ENCODE measurements around the gene ACAD10. TPM values are rescaled to one million over a fixed set of nuclear protein-coding genes. Genes with fewer than 3 reads are reported as not detected.

Gene ACAD10
- total RNA-seq, 1 donor from 2014 or later = 49.9 TPM

DNA sequence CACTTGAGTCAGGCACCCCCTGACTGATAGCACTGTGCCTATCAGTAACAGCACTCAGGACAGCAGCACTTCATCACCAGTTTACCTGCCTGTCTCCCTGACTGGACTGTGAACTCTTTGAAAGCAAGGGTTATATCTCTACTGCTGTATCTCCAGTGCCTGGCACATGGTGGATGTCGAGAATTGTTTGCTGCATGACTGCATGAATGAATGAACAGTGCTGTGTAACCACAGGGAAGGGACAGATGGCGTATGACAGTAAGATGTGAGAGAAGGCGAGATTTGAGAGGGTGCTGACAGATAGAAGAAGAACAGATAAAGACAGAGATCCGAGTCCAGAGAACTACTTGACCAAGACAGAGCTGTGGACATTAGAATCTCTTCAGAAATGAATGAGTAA, 29.8 kb upstream of the ACAD10 start:
- Mint-ChIP-seq H3K27ac (no peak overlapping the region), H3K27me3 (no peaks in the 10 kb centered on the region), H3K9me3 (no peaks in the 10 kb centered on the region), H3K36me3 (peaks cover 20% of the 10 kb centered on the region), H3K4me1 (ENCODE audit: unreplicated experiment) (no peaks in the 10 kb centered on the region), H3K4me3 (no peak overlapping the region)
- TF ChIP-seq, protein P1, sequence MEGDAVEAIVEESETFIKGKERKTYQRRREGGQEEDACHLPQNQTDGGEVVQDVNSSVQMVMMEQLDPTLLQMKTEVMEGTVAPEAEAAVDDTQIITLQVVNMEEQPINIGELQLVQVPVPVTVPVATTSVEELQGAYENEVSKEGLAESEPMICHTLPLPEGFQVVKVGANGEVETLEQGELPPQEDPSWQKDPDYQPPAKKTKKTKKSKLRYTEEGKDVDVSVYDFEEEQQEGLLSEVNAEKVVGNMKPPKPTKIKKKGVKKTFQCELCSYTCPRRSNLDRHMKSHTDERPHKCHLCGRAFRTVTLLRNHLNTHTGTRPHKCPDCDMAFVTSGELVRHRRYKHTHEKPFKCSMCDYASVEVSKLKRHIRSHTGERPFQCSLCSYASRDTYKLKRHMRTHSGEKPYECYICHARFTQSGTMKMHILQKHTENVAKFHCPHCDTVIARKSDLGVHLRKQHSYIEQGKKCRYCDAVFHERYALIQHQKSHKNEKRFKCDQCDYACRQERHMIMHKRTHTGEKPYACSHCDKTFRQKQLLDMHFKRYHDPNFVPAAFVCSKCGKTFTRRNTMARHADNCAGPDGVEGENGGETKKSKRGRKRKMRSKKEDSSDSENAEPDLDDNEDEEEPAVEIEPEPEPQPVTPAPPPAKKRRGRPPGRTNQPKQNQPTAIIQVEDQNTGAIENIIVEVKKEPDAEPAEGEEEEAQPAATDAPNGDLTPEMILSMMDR (conservative IDR thresholded peaks at IDR 0.05) = no peak
- DNase-seq (ENCODE audit: extremely low spot score, unreplicated experiment) = no peak

DNA sequence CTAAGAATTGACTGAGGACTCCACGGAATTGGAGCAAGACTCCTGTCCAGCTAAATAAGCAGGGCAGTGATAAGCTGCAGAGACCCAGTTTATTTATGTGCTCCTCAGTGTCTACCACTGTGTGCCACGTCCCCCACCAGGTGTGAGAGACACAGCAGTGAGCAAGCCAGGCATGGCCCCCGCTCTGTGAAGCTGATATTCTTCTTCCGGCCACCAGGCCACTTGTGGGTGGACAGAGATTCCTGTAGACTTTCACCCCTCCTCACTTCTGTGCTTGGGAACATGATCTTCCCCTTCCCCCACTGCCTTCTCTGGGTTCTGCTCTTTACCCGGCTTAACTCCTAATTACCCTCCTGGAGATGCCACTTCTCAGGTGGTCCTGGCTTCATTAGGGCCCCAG, 21.4 kb upstream of the ACAD10 start:
- H3K36me3 Mint-ChIP-seq = peaks cover 17% of the 10 kb centered on the region
- no peaks in the 10 kb centered on the region for H3K4me1 Mint-ChIP-seq (ENCODE audit: unreplicated experiment)
- TF ChIP-seq, protein P1 (conservative IDR thresholded peaks at IDR 0.05) = no peak
- no peaks in the 10 kb centered on the region for H3K27me3 Mint-ChIP-seq
- no peaks in the 10 kb centered on the region for H3K9me3 Mint-ChIP-seq
- H3K4me3 Mint-ChIP-seq = no peak overlapping the region
- no peak overlapping the region for H3K27ac Mint-ChIP-seq
- DNase-seq (ENCODE audit: extremely low spot score, unreplicated experiment) = no peak

DNA sequence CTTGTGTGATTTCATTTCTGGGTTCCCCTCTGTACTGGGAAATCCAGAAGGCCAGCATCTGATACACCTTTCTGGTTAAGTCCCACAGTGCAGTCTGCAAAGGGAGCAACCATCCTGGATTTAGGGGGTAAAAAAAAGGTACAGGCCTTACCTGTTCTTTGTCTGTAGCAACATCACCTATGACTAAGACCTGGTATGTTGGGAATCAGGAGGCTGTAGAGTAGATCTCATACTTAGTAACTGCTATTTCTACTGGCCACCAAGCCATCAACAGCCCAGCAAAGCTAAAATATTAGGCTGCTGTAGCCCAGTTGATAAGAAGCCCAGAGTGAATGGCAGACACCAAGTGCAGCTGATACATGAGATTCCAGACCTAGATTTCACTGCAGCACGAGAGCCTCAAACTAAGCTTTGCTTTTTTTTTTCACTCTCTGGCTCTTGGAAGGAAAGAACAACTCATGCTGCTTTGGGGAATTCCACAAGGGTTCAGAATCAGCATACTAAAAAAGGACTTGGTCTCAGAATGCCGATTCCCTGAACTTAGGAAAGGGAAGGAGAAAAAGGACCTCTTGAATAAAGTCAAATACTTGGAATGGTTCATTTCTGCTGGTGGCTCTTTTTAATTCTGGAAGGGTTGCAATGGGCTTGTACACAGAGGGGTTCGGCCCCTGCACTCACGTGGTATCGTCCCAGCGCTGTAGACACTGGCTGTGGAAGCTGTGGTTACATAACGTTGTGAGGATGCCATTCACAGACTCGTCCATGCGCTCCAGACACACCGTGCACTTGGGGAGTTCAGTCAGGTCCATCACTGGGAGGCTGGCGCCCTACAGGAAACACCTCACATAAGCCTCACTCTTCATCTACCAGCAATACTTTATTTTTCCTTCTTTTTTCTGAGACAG, 20.6 kb upstream of the ACAD10 start:
- no peak overlapping the region for H3K4me3 Mint-ChIP-seq
- TF ChIP-seq, protein P1 (conservative IDR thresholded peaks at IDR 0.05) = no peak
- no peaks in the 10 kb centered on the region for H3K4me1 Mint-ChIP-seq (ENCODE audit: unreplicated experiment)
- peaks cover 22% of the 10 kb centered on the region for H3K36me3 Mint-ChIP-seq
- H3K9me3 Mint-ChIP-seq = no peaks in the 10 kb centered on the region
- no peak for DNase-seq (ENCODE audit: extremely low spot score, unreplicated experiment)
- H3K27ac Mint-ChIP-seq = no peak overlapping the region
- H3K27me3 Mint-ChIP-seq = no peaks in the 10 kb centered on the region

DNA sequence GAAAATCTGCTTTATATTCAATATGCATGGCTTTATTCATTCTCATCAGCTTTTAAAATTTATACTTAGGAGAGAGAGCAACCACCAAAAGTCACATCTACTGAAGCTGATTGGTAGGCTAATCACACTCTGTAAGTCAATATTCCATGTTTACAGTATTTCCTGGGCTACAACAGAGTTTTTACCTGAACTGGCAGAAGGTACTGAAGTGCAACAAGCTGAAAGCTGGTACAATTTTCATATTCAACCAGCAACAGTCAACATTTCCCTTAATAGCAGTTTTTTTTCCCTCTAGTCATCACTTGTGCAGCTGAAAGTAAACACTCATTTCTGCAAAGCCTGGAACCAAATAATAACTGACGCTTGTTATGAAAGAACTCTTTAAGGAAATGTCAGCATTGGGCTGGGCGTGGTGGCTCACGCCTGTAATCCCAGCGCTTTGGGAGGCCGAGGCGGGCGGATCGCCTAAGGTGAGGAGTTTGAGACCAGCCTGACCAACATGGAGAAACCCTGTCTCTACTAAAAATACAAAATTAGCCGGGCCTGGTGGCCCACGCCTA, 13.0 kb upstream of the ACAD10 start:
- H3K4me3 Mint-ChIP-seq = no peak overlapping the region
- TF ChIP-seq, protein P1 (conservative IDR thresholded peaks at IDR 0.05) = no peak
- no peak for DNase-seq (ENCODE audit: extremely low spot score, unreplicated experiment)
- no peaks in the 10 kb centered on the region for H3K9me3 Mint-ChIP-seq
- H3K27ac Mint-ChIP-seq = no peak overlapping the region
- H3K4me1 Mint-ChIP-seq (ENCODE audit: unreplicated experiment) = no peaks in the 10 kb centered on the region
- peaks cover 11% of the 10 kb centered on the region for H3K36me3 Mint-ChIP-seq
- no peaks in the 10 kb centered on the region for H3K27me3 Mint-ChIP-seq

DNA sequence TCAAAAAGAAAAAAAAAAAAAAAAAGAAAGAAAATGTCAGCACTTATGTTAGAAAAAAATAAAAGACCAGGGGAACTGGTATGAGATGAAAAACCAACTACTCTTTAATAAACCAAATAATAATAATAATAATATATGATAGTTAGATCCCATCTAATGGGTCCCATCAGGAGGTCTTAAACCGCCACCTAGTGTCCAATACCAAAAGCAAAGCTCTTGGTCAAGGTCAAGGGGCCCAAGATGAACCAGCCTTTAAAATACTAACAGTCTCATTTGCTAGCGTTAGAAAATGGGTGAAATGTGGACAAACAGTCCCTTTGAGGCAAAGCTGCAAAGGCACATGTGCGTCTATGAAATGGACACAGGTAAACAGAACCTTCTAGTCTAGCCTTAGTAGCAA, 12.3 kb upstream of the ACAD10 start:
- Mint-ChIP-seq H3K4me1 (ENCODE audit: unreplicated experiment) (no peaks in the 10 kb centered on the region), H3K36me3 (peaks cover 10% of the 10 kb centered on the region)

More for the DNA sequence above, 12.3 kb upstream of the ACAD10 start:
- Mint-ChIP-seq H3K27me3 (no peaks in the 10 kb centered on the region), H3K27ac (no peak overlapping the region), H3K4me3 (no peak overlapping the region), H3K9me3 (no peaks in the 10 kb centered on the region)
- TF ChIP-seq, protein P1 (conservative IDR thresholded peaks at IDR 0.05) = peak; percentile 71
- no peak for DNase-seq (ENCODE audit: extremely low spot score, unreplicated experiment)
